Tibial nerve (tissue), 4 donors: ENCODE data around the gene MEIS2. TPM values are rescaled to one million over a fixed set of nuclear protein-coding genes. Genes with fewer than 3 reads are reported as not detected.

Source experiments
- DNase-seq, 2 donors: peaks; one replicate each; pipeline ENCODE4 v3.0.0-alpha.2; 2019; ENCODE audit warnings: low spot score in 2 of 2
- H3K27ac ChIP-seq, 4 donors: fragments of 200-600 bp; sonication (generic) in 3 of 4; one replicate each; pipeline ENCODE4 v1.5.1; 2017 to 2019; ENCODE audit warnings: mild to moderate bottlenecking in 1 of 4
- H3K27me3 ChIP-seq, 2 donors: fragments of 200-600 bp; sonication (generic) in 1 of 2; one replicate each; pipeline versions ENCODE4 v1.5.1 to v1.6.0; 2017 to 2019
- H3K36me3 ChIP-seq, 3 donors: fragments of 200-600 bp; sonication (generic); one replicate each; pipeline ENCODE4 v1.5.1; 2018 to 2019
- H3K4me1 ChIP-seq, 4 donors: fragments of 200-600 bp; sonication (generic) in 3 of 4; one replicate each; pipeline ENCODE4 v1.5.1; 2017 to 2019
- H3K4me3 ChIP-seq, 4 donors: fragments of 200-600 bp; sonication (generic) in 3 of 4; one replicate each; pipeline ENCODE4 v1.5.1; 2017 to 2019; ENCODE audit warnings: mild to moderate bottlenecking in 1 of 4, moderate library complexity in 1 of 4
- H3K9me3 ChIP-seq, 4 donors: fragments of 200-600 bp; sonication (generic) in 3 of 4; one replicate each; pipeline ENCODE4 v1.5.1; 2017 to 2019
- CTCF ChIP-seq, 5 experiments: fragments of 200-600 bp in 3 of 5; fragments of 450-650 bp in 2 of 5; sonication (generic) in 3 of 5; IDR thresholded peaks; one replicate each; pipeline ENCODE4 v1.5.1; 2016 to 2019; ENCODE audit warnings: antibody characterized with exemption in 5 of 5, mild to moderate bottlenecking in 3 of 5, moderate library complexity in 2 of 5
- EP300 ChIP-seq, 2 donors: sonication (generic); formaldehyde crosslinking; IDR thresholded peaks; one replicate each; pipeline ENCODE4 v1.6.1; 2017; ENCODE audit warnings: antibody characterized with exemption in 2 of 2, mild to moderate bottlenecking in 1 of 2
- POLR2A ChIP-seq, 2 donors: fragments of 450-650 bp; IDR thresholded peaks; one replicate each; pipeline ENCODE4 v1.6.1; 2017; ENCODE audit warnings: antibody characterized with exemption in 2 of 2, mild to moderate bottlenecking in 2 of 2, moderate library complexity in 2 of 2
- WGBS, 2 donors: methylation state at CpG; one replicate each; pipeline ENCODE4 v1.1.5; 2018; 5-methylcytosine and 5-hydroxymethylcytosine counted together
- total RNA-seq, 4 donors: library from RNA; depleted of rRNA; stranded (reverse); fragments of >200 nt; gene quantifications; one replicate each; pipeline ENCODE4 v1.1.0, GENCODE V29; 2016

MEIS2 gene
- total RNA-seq, 4 donors from 2014 or later, result 9.4 to 15.7 (median 14.3) TPM

- WGBS, 2 donors, result 78 to 83% methylated on average over 9 of the region's 9 CpGs
- no peaks in the 10 kb centered on the region for H3K9me3 ChIP-seq
Measured at GRCh38 chr15:37057831-37058230, 42.5 kb downstream of the MEIS2 start.

GRCh38 chr15:37057256-37057655 lies 43.1 kb downstream of the MEIS2 start:
- DNase-seq, result no peak
- H3K4me3 ChIP-seq, result no peak overlapping the region
- H3K4me1 ChIP-seq, result peaks cover 0 to 17% (median 0%) of the 10 kb centered on the region in 4 donors
- H3K27me3 ChIP-seq, result peaks cover 0 to 6% of the 10 kb centered on the region in 2 donors
- no peak for TF ChIP-seq POLR2A (IDR thresholded peaks at IDR 0.05)
- WGBS, 2 donors, result 83% methylated on average over 7 of the region's 7 CpGs
- no peaks in the 10 kb centered on the region for H3K36me3 ChIP-seq
- no peaks in the 10 kb centered on the region for H3K9me3 ChIP-seq
- no peak overlapping the region for H3K27ac ChIP-seq

More at GRCh38 chr15:37057831-37058230, 42.5 kb downstream of the MEIS2 start:
- no peak for TF ChIP-seq EP300 (IDR thresholded peaks at IDR 0.05)
- TF ChIP-seq POLR2A (IDR thresholded peaks at IDR 0.05), result no peak
- no peak for TF ChIP-seq CTCF (IDR thresholded peaks at IDR 0.05)
- H3K36me3 ChIP-seq, result no peaks in the 10 kb centered on the region
- peaks cover 0 to 6% of the 10 kb centered on the region in 2 donors for H3K27me3 ChIP-seq
- DNase-seq, result no peak
- H3K4me1 ChIP-seq, result peaks cover 0 to 17% (median 0%) of the 10 kb centered on the region in 4 donors
- H3K27ac ChIP-seq, result no peak overlapping the region
- H3K4me3 ChIP-seq, result no peak overlapping the region

DNA sequence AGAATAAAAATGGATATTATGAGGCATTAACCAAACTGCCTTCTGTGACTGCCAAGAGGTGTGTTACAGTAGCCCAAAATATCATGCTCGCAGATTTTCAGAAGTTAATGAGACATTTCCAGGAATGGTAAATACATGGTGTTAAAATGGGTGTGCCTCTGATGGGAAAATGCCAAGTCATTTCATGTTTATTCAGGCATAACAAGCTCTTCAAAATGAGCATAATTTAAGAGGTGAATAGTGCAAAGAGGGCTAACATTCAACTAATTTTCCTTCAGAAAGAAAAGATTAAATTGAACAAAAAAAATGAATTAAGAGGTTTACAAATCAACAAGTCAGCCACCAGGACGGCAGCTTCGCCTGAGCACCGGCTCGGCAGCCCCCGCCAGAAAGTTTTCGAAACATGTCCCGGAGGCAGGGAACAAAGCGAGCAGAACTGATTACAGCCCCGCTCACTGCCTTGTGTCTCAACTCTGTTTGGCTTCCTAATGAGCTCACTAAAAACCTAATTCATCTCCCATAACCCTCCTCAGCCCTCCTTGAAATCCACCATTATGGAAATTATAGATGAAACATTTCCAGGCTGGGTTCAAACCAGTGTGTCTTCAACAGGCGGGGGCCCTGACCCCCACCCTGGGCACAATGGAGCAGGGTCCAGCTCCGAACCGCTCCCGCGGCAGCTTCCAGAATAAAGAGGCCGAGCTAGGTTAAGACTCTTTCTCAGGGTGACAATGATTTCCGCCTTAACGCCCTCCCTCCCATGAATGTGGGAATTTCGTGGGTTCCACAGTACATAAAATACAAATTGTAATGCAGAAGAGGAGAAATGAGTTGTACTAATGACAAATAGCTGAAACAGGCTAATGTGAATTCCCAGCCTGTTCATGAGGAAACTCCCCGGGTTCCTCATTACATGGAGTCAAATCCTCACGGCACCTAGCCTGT lies 43.9 kb downstream of the MEIS2 start:
- Histone ChIP-seq H3K27me3 (peaks cover 0 to 6% of the 10 kb centered on the region in 2 donors), H3K4me1 (peaks cover 0 to 17% (median 0%) of the 10 kb centered on the region in 4 donors)

GRCh38 chr15:37055481-37055880 lies 44.9 kb downstream of the MEIS2 start:
- Histone ChIP-seq H3K9me3 (no peaks in the 10 kb centered on the region), H3K27me3 (peaks cover 0 to 6% of the 10 kb centered on the region in 2 donors), H3K36me3 (no peaks in the 10 kb centered on the region), H3K27ac (no peak overlapping the region), H3K4me1 (peaks cover 0 to 17% (median 0%) of the 10 kb centered on the region in 4 donors), H3K4me3 (no peak overlapping the region)
- no peak for DNase-seq
- 72 to 74% methylated on average over 8 of the region's 8 CpGs for WGBS, 2 donors
- no peak for TF ChIP-seq CTCF (IDR thresholded peaks at IDR 0.05)
- no peak for TF ChIP-seq POLR2A (IDR thresholded peaks at IDR 0.05)
- TF ChIP-seq EP300 (IDR thresholded peaks at IDR 0.05), result no peak

More for the DNA sequence above, 43.9 kb downstream of the MEIS2 start:
- 56 to 69% methylated on average over 21 of the region's 21 CpGs for WGBS, 2 donors
- Histone ChIP-seq H3K36me3 (no peaks in the 10 kb centered on the region), H3K9me3 (no peaks in the 10 kb centered on the region), H3K27ac (peak overlapping the region in 2 of 4 donors; percentile 11 to 43), H3K4me3 (no peak overlapping the region)
- TF ChIP-seq EP300 (IDR thresholded peaks at IDR 0.05) (no peak), POLR2A (IDR thresholded peaks at IDR 0.05) (no peak), CTCF (IDR thresholded peaks at IDR 0.05) (no peak)
- DNase-seq, result no peak

DNA sequence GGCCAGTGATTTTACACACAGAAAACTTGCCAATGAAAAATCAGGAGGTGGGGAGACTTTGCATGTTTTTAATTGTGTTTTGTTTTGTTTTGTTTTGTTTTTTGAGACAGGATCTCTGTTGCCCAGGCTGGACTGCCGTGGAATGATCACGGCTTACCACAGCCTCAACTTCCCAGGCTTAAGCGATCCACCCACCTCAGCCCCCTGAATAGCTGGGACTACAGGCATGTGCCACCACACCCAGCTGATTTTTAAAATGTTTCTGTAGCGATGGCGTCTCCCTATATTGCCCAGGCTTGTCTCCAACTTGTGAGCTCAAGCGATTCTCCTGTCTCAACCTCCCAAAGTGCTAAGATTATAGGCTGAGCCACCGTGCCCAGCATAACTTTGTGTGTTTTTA lies 46.0 kb downstream of the MEIS2 start:
- no peak for DNase-seq
- 86 to 96% methylated on average over 7 of the region's 7 CpGs for WGBS, 2 donors

DNA sequence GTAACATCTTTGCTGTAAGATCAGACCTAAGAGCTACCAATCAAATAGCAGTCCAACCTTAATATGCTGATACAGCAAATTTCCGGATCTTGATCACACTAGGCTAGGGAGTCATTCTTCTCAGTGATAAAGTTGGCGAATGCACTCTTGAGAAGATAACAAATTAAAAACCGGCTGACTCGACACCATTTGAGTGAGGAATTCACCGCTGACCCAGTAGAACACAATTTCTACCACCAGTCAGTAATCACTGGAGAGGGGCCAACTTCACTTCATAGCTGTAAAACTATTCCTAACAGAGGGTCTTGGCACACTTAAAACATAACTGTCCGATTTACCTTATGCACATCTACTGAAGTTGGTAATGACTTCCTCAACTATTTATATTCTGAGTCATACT lies 47.2 kb downstream of the MEIS2 start:
- no peak overlapping the region for H3K27ac ChIP-seq
- no peak for DNase-seq
- TF ChIP-seq CTCF (IDR thresholded peaks at IDR 0.05) (no peak), POLR2A (IDR thresholded peaks at IDR 0.05) (no peak), EP300 (IDR thresholded peaks at IDR 0.05) (no peak)
- no peak overlapping the region for H3K4me3 ChIP-seq
- H3K36me3 ChIP-seq, result no peaks in the 10 kb centered on the region
- peaks cover 0 to 4% of the 10 kb centered on the region in 2 donors for H3K27me3 ChIP-seq
- peaks cover 0 to 8% (median 0%) of the 10 kb centered on the region in 4 donors for H3K4me1 ChIP-seq
- 70 to 79% methylated on average over 6 of the region's 6 CpGs for WGBS, 2 donors
- no peaks in the 10 kb centered on the region for H3K9me3 ChIP-seq

More for the DNA sequence above, 46.0 kb downstream of the MEIS2 start:
- no peak overlapping the region for H3K4me3 ChIP-seq
- peaks cover 0 to 17% (median 0%) of the 10 kb centered on the region in 4 donors for H3K4me1 ChIP-seq
- no peak for TF ChIP-seq EP300 (IDR thresholded peaks at IDR 0.05)
- peaks cover 0 to 6% of the 10 kb centered on the region in 2 donors for H3K27me3 ChIP-seq
- H3K9me3 ChIP-seq, result no peaks in the 10 kb centered on the region
- H3K36me3 ChIP-seq, result no peaks in the 10 kb centered on the region
- no peak overlapping the region for H3K27ac ChIP-seq
